Mesothelial cell of epicardium (in vitro differentiated cells): ENCODE measurements around the gene UBA52. TPM values are rescaled to one million over a fixed set of nuclear protein-coding genes. Genes with fewer than 3 reads are reported as not detected.
A peak's percentile ranks its signal among the peaks of the same experiment; 100 is the strongest.

Experiments
- DNase-seq, 2 experiments: peaks; one replicate each; pipeline ENCODE4 v3.0.0; 2021; ENCODE audit warnings: low spot score in 2 of 2; ENCODE audit not compliant: unreplicated experiment in 2 of 2
- H3K27ac Mint-ChIP-seq: 2 replicates; pipeline ENCODE4 v1.8.0; 2021; ENCODE audit warnings: mixed read lengths
- H3K27me3 Mint-ChIP-seq: 2 replicates; pipeline ENCODE4 v1.8.0; 2021; ENCODE audit warnings: low read depth, mixed read lengths
- H3K36me3 Mint-ChIP-seq: 2 replicates; pipeline ENCODE4 v1.8.0; 2021; ENCODE audit warnings: mixed read lengths
- H3K4me1 Mint-ChIP-seq: 2 replicates; pipeline ENCODE4 v1.8.0; 2021; ENCODE audit warnings: mixed read lengths
- H3K4me3 Mint-ChIP-seq: 2 replicates; pipeline ENCODE4 v1.8.0; 2021; ENCODE audit warnings: mild to moderate bottlenecking, moderate library complexity, mixed read lengths
- H3K9me3 Mint-ChIP-seq: 2 replicates; pipeline ENCODE4 v1.8.0; 2021; ENCODE audit warnings: mixed read lengths
- CTCF ChIP-seq: fragments of 200-600 bp; sonication (generic); IDR thresholded peaks from one replicate; pipeline ENCODE4 v1.5.0; 2021; ENCODE audit warnings: antibody characterized with exemption; ENCODE audit not compliant: unreplicated experiment
- total RNA-seq: library from RNA; stranded (reverse); gene quantifications from 3 replicates; pipeline ENCODE4 v1.2.1, GENCODE V29; 2021

UBA52 gene
- total RNA-seq, 1 donor from 2014 or later, result 846 TPM

GRCh38 chr19:18574691-18575291 lies 3.1 kb downstream of the UBA52 start:
- H3K27ac Mint-ChIP-seq, result peak overlapping the region; percentile 43
- H3K27me3 Mint-ChIP-seq, result no peaks in the 10 kb centered on the region

GRCh38 chr19:18576383-18576782 lies 4.7 kb downstream of the UBA52 start:
- no peak for DNase-seq
- H3K9me3 Mint-ChIP-seq, result no peaks in the 10 kb centered on the region
- H3K27ac Mint-ChIP-seq, result no peak overlapping the region
- peaks cover 17% of the 10 kb centered on the region for H3K36me3 Mint-ChIP-seq
- no peak for TF ChIP-seq CTCF
- peaks cover 14% of the 10 kb centered on the region for H3K4me1 Mint-ChIP-seq
- H3K27me3 Mint-ChIP-seq, result peaks cover 2% of the 10 kb centered on the region
- no peak overlapping the region for H3K4me3 Mint-ChIP-seq

More at GRCh38 chr19:18574691-18575291, 3.1 kb downstream of the UBA52 start:
- Mint-ChIP-seq H3K4me3 (no peak overlapping the region), H3K4me1 (peaks cover 16% of the 10 kb centered on the region), H3K9me3 (no peaks in the 10 kb centered on the region), H3K36me3 (peaks cover 21% of the 10 kb centered on the region)
- DNase-seq, result no peak
- no peak for TF ChIP-seq CTCF

GRCh38 chr19:18577365-18577914 lies 5.8 kb downstream of the UBA52 start:
- H3K27me3 Mint-ChIP-seq, result peaks cover 3% of the 10 kb centered on the region
- H3K27ac Mint-ChIP-seq, result peak overlapping the region; percentile 56
- no peak for TF ChIP-seq CTCF
- no peaks in the 10 kb centered on the region for H3K9me3 Mint-ChIP-seq
- H3K4me1 Mint-ChIP-seq, result peaks cover 10% of the 10 kb centered on the region
- H3K36me3 Mint-ChIP-seq, result peaks cover 16% of the 10 kb centered on the region
- DNase-seq, result no peak
- no peak overlapping the region for H3K4me3 Mint-ChIP-seq

DNA sequence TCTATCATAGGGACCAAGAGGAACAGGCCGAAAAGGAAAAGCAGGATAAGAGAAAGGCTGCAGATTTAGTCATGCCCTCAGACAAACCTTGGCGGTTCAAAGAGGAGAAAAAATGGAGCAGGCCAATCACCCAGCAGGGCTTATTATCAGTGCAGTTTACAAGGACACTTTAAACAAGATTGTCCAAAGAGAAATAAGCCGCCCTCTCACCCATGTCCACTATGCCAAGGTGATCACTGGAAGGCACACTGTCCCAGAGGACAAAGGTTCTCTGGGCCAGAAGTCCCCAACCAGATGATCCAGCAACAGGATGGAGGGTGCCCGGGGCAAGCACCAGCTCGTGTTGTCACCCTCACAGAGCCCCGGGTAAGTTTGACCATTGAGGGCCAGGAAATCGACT lies 8.7 kb downstream of the UBA52 start:
- H3K4me1 Mint-ChIP-seq, result no peaks in the 10 kb centered on the region
- peaks cover 12% of the 10 kb centered on the region for H3K27me3 Mint-ChIP-seq
- H3K27ac Mint-ChIP-seq, result no peak overlapping the region
- H3K4me3 Mint-ChIP-seq, result no peak overlapping the region
- TF ChIP-seq CTCF, result no peak
- peaks cover under 1% of the 10 kb centered on the region for H3K36me3 Mint-ChIP-seq
- H3K9me3 Mint-ChIP-seq, result no peaks in the 10 kb centered on the region
- no peak for DNase-seq

DNA sequence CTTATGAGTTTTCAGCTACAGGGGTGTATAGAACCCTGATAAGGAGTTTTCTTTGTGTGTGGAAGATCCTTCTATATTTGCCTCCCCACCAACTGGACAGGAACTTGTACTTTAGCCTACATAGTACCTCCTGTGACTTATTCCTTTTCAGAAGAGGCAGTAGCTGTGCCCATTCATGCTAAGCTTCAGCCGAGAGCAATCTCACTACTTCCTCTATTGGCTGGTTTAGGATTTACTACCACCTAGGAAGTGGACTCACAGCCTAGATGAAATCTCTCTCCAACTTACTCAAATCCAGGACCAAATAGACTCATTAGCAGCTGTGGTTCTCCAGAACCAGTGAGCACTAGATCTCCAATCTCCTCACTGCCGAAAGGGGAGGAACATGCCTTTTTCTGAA lies 14.6 kb downstream of the UBA52 start:
- Mint-ChIP-seq H3K36me3 (peaks cover 2% of the 10 kb centered on the region), H3K4me1 (peaks cover 20% of the 10 kb centered on the region), H3K27me3 (peaks cover 10% of the 10 kb centered on the region), H3K9me3 (no peaks in the 10 kb centered on the region), H3K27ac (no peak overlapping the region), H3K4me3 (no peak overlapping the region)
- no peak for TF ChIP-seq CTCF
- no peak for DNase-seq
